BJ (cell line): Measurements from ENCODE around the gene SLCO2B1. TPM values are rescaled to one million over a fixed set of nuclear protein-coding genes. Genes with fewer than 3 reads are reported as not detected.

Source experiments
- CTCF ChIA-PET: fragments of 350-600 bp; formaldehyde crosslinking; extraction: SDS; loops from one replicate; lab custom pipeline; 2021; ENCODE audit warnings: antibody characterized with exemption, inconsistent platforms; lab: Yijun Ruan, JAX
- POLR2A ChIA-PET: fragments of 300-600 bp; sonication (Branson Sonifier 250); formaldehyde crosslinking; extraction: SDS; loops from one replicate; lab custom pipeline; 2021; ENCODE audit warnings: antibody characterized with exemption; lab: Charles Lee
- DNase-seq: peaks from one replicate; pipeline ENCODE4 v3.0.0-alpha.2; 2011; ENCODE audit warnings: low read depth
- H3K27me3 ChIP-seq: 2 replicates; pipeline ENCODE4 v1.6.0; 2011; ENCODE audit warnings: low read length; ENCODE audit not compliant: control insufficient read depth, insufficient read depth
- H3K36me3 ChIP-seq: 2 replicates; pipeline ENCODE4 v1.5.1; 2011; ENCODE audit warnings: low read length; ENCODE audit not compliant: control insufficient read depth, insufficient read depth
- H3K4me3 ChIP-seq: 2 replicates; pipeline ENCODE4 v1.5.1; 2011; ENCODE audit warnings: low read depth, mild to moderate bottlenecking, control low read depth, low read length
- polyA plus RNA-seq: library from polyadenylated mRNA; depleted of rRNA; stranded (reverse); fragments of >200 nt; gene quantifications from 2 replicates; pipeline ENCODE4 v1.2.3, GENCODE V29; 2011
- TF ChIP-seq, protein P1 (sequence below): IDR thresholded peaks from 2 replicates; pipeline ENCODE4 v1.5.1; 2011; ENCODE audit warnings: low read depth, mild to moderate bottlenecking, control low read depth, inconsistent platforms, low read length, moderate library complexity; ENCODE audit not compliant: insufficient read depth

The SLCO2B1 gene
- polyA plus RNA-seq, 1 experiment: not detected

DNA sequence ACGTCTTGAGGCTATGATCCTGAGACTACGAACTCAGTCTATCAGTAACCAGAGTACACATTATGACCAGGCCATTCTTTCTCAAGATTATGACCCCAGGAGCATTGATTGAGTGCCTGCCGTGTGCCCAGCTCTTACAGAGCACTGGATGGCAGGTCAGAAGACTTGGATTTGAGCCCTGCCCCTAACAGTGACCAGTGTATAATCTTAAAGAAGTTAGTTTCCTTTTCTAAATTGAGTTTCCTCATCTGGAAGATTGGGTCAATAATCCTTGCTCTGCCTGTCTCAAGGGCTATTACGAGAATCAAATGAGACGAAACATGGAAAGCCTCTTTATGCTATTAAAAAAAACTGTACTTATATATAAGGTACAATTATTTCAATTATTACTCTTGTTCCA lies 38.2 kb downstream of the SLCO2B1 start:
- Histone ChIP-seq H3K36me3 (no peaks in the 10 kb centered on the region), H3K27me3 (peaks cover 7% of the 10 kb centered on the region), H3K4me3 (no peak overlapping the region)
- CTCF ChIA-PET: interaction anchor here (1.7 to 2.4 kb wide), 3 partner anchors 12 to 49 kb away, joined by 7 to 13 read pairs (median 7); no protein-coding TSS in a partner anchor
- POLR2A ChIA-PET: no interaction called here
- TF ChIP-seq, protein P1, sequence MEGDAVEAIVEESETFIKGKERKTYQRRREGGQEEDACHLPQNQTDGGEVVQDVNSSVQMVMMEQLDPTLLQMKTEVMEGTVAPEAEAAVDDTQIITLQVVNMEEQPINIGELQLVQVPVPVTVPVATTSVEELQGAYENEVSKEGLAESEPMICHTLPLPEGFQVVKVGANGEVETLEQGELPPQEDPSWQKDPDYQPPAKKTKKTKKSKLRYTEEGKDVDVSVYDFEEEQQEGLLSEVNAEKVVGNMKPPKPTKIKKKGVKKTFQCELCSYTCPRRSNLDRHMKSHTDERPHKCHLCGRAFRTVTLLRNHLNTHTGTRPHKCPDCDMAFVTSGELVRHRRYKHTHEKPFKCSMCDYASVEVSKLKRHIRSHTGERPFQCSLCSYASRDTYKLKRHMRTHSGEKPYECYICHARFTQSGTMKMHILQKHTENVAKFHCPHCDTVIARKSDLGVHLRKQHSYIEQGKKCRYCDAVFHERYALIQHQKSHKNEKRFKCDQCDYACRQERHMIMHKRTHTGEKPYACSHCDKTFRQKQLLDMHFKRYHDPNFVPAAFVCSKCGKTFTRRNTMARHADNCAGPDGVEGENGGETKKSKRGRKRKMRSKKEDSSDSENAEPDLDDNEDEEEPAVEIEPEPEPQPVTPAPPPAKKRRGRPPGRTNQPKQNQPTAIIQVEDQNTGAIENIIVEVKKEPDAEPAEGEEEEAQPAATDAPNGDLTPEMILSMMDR: no peak
- DNase-seq: no peak

DNA sequence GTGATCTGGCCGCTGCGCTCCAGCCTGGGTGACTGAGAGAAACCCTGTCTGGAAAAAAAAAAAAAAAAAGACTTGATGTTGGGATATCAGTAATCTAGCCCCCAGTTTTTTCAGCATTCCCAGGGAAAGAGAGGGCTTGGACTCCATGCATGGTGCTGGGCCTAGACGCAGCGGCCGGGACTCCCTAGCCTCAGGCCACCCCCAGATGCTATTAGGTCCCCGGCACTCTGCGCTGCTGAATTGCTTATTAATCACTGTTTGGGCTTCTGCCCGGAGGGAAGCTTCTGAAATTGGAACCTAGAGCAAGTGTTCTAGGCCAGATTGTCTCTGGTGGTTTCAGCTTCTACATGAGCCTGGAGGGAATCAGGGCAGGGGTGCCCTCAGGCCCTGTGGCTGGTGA lies 39.0 kb downstream of the SLCO2B1 start:
- ChIA-PET POLR2A (no interaction called here), CTCF (interaction anchor here (1.0 to 2.4 kb wide), 6 partner anchors 10 to 52 kb away, joined by 3 to 13 read pairs (median 6); no protein-coding TSS in a partner anchor)
- Histone ChIP-seq H3K4me3 (no peak overlapping the region), H3K36me3 (no peaks in the 10 kb centered on the region), H3K27me3 (peaks cover 8% of the 10 kb centered on the region)
- TF ChIP-seq, protein P1: no peak
- no peak for DNase-seq

DNA sequence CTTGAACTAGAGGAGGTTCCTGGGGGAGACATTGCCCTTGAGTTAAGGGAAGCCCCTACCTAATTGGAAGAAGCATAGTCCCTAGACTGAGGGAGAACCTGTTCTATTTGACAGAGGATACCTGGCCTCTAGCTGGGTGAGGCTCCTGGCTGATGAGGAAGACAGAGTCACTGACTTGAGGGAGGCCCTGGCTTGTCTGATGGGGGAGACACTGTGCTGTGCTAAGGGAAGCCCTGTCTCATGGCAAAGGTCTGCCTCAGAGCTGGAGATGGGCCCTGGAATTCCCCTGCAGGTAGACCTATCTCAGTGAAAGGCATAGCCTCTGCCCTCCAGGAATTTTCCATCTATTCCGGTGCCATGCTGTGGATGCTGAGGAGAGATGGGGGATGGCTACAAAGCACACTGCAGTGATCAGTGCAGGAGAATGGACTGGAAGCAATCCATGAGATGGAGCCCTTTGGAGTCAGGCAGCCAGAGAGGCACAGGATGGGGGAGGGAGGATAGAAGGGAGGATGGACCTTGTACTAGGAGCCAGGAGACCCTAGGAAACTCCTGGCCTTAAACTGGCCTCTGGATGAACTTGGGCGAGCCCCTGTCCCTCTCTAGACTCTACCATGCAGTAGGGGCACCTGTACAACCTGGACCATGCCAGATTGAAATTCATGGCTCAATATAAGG lies 39.9 kb downstream of the SLCO2B1 start:
- no peaks in the 10 kb centered on the region for H3K36me3 ChIP-seq
- ChIA-PET POLR2A (no interaction called here), CTCF (interaction anchor here (1.0 to 2.4 kb wide), 7 partner anchors 9 to 168 kb away, joined by 3 to 13 read pairs (median 4); no protein-coding TSS in a partner anchor)
- no peak for DNase-seq
- peaks cover 7% of the 10 kb centered on the region for H3K27me3 ChIP-seq
- TF ChIP-seq, protein P1: no peak
- no peak overlapping the region for H3K4me3 ChIP-seq

DNA sequence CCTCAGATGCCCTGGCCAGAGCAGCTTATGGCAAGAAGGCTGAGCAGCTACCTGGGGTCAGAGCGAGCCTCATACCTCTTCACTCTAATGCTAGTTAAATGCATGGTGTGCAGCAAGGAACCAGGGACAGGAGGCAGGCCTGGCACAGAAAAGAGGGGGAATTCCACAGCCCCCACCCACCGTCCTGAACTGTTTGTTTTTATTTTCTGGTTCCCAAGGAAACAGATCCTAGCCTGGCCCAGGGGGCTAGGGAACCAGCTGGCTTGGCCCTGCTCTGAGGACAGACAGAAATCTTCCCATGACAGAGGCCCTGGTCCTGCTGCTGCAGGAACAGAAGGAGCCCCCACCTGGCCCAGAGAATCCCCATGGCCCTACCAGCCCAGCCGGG lies 40.4 kb downstream of the SLCO2B1 start:
- ChIA-PET CTCF (interaction anchor here (1.5 to 1.8 kb wide), 2 partner anchors 14 to 168 kb away, joined by 3 to 8 read pairs; no protein-coding TSS in a partner anchor), POLR2A (no interaction called here)
- TF ChIP-seq, protein P1: no peak
- no peaks in the 10 kb centered on the region for H3K36me3 ChIP-seq
- H3K4me3 ChIP-seq: no peak overlapping the region
- no peak for DNase-seq
- peaks cover 7% of the 10 kb centered on the region for H3K27me3 ChIP-seq

DNA sequence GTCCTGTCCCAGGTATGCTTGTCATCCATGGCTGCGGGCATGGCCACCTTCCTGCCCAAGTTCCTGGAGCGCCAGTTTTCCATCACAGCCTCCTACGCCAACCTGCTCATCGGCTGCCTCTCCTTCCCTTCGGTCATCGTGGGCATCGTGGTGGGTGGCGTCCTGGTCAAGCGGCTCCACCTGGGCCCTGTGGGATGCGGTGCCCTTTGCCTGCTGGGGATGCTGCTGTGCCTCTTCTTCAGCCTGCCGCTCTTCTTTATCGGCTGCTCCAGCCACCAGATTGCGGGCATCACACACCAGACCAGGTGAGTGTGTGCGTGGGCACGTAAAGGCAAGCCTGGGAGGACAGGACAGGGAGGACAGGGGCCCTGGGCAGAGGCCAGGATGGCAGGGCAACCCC lies 42.4 kb downstream of the SLCO2B1 start:
- Histone ChIP-seq H3K4me3 (no peak overlapping the region), H3K27me3 (peaks cover 7% of the 10 kb centered on the region), H3K36me3 (no peaks in the 10 kb centered on the region)
- CTCF ChIA-PET: interaction anchor here (1.5 to 1.8 kb wide), 2 partner anchors 12 to 49 kb away, joined by 4 to 8 read pairs; no protein-coding TSS in a partner anchor
- POLR2A ChIA-PET: no interaction called here
- TF ChIP-seq, protein P1: no peak
- no peak for DNase-seq
